Endothelial cell of umbilical vein (primary cell): ENCODE data around the gene BCL2L13.

ENCODE experiments used
- CTCF ChIP-seq, 2 donors: IDR thresholded peaks; 1 replicate in 1 of 2; 2 replicates in 1 of 2; pipeline ENCODE4 v1.5.1; 2011; ENCODE audit warnings: low read length in 2 of 2, mild to moderate bottlenecking in 2 of 2, moderate library complexity in 2 of 2, control low read depth in 1 of 2, inconsistent platforms in 1 of 2, low read depth in 1 of 2; ENCODE audit not compliant: insufficient read depth in 1 of 2; ENCODE audit errors: extremely low read depth in 1 of 2
- EZH2 ChIP-seq: IDR thresholded peaks from 2 replicates; pipeline ENCODE4 v1.6.1; 2012; ENCODE audit warnings: borderline replicate concordance, low read depth, mild to moderate bottlenecking, moderate library complexity, low read length, inconsistent platforms; ENCODE audit not compliant: severe bottlenecking
- FOS ChIP-seq: IDR thresholded peaks from 2 replicates; pipeline ENCODE4 v1.6.1; 2011; ENCODE audit warnings: mild to moderate bottlenecking, low read length, moderate library complexity, borderline replicate concordance; ENCODE audit not compliant: insufficient read depth
- GATA2 ChIP-seq: IDR thresholded peaks from 2 replicates; pipeline ENCODE4 v1.7.0; 2011; ENCODE audit warnings: low read depth, mild to moderate bottlenecking, moderate library complexity, mixed read lengths, low read length; ENCODE audit not compliant: insufficient read length, insufficient read depth
- JUN ChIP-seq: IDR thresholded peaks from 2 replicates; pipeline ENCODE4 v1.6.1; 2011; ENCODE audit warnings: borderline replicate concordance, low read depth; ENCODE audit not compliant: insufficient read length, insufficient read depth
- MAX ChIP-seq: IDR thresholded peaks from 2 replicates; pipeline ENCODE4 v1.6.1; 2011; ENCODE audit not compliant: insufficient read depth, insufficient read length
- MYC ChIP-seq: IDR thresholded peaks from one replicate; pipeline ENCODE4 v1.6.1; 2011; ENCODE audit warnings: mild to moderate bottlenecking, low read depth, low read length
- POLR2A ChIP-seq: IDR thresholded peaks from 2 replicates; pipeline ENCODE4 v1.6.1; 2012; ENCODE audit warnings: low read depth, mild to moderate bottlenecking, control low read depth, low read length
- POLR2AphosphoS5 ChIP-seq: IDR thresholded peaks from 2 replicates; pipeline ENCODE4 v1.6.1; 2012; ENCODE audit warnings: low read depth, mild to moderate bottlenecking, control low read depth, low read length, moderate library complexity; ENCODE audit not compliant: insufficient read depth

GRCh38 chr22:17724241-17724640 is 85.7 kb downstream of the BCL2L13 start:
- TF ChIP-seq POLR2A, result no peak
- no peak for TF ChIP-seq CTCF (IDR thresholded peaks at IDR 0.05; ENCODE audit: extremely low read depth in 1 of 2, insufficient read depth in 1 of 2, low read depth in 1 of 2, low read length in 2 of 2)
- no peak for TF ChIP-seq MYC
- TF ChIP-seq EZH2, result no peak
- no peak for TF ChIP-seq FOS
- TF ChIP-seq POLR2AphosphoS5, result no peak
- no peak for TF ChIP-seq MAX
- no peak for TF ChIP-seq GATA2
- no peak for TF ChIP-seq JUN
